Measurements from ENCODE around the gene CCDC136. TPM values are rescaled to one million over a fixed set of nuclear protein-coding genes. Genes with fewer than 3 reads are reported as not detected.

CCDC136 gene
- total and polyA plus RNA-seq, 10 donors: 0.77 to 9.8 (median 4.5) TPM

GRCh38 chr7:128856001-128856718 lies 64.4 kb downstream of the CCDC136 start:
- Histone ChIP-seq H3K4me3 (no peak overlapping the region), H3K9me3 (no peaks in the 10 kb centered on the region), H3K4me1 (peaks cover 0 to 18% (median 5%) of the 10 kb centered on the region in 6 donors), H3K27me3 (replicated peaks in 1 of 7) (peaks cover 0 to 17% (median 0%) of the 10 kb centered on the region in 7 donors), H3K36me3 (no peaks in the 10 kb centered on the region), H3K27ac (no peak overlapping the region)
- TF ChIP-seq POLR2AphosphoS5 (IDR thresholded peaks at IDR 0.05) (no peak), CTCF (IDR thresholded peaks at IDR 0.05 in 8 of 11, conservative IDR thresholded peaks at IDR 0.05 in 3 of 11) (no peak), POLR2A (IDR thresholded peaks at IDR 0.05) (no peak)
- WGBS, 5 donors: 81 to 93% (median 85%) methylated on average over 10 to 17 of the region's 17 CpGs
- no peak for DNase-seq
- intact Hi-C loops (cut with DNase I; ENCODE audit: low total_unique reads): no loop called here

GRCh38 chr7:128858380-128859231 lies 66.8 kb downstream of the CCDC136 start:
- 79 to 81% (median 79%) methylated on average over 16 to 18 of the region's 18 CpGs for WGBS, 5 donors

DNA sequence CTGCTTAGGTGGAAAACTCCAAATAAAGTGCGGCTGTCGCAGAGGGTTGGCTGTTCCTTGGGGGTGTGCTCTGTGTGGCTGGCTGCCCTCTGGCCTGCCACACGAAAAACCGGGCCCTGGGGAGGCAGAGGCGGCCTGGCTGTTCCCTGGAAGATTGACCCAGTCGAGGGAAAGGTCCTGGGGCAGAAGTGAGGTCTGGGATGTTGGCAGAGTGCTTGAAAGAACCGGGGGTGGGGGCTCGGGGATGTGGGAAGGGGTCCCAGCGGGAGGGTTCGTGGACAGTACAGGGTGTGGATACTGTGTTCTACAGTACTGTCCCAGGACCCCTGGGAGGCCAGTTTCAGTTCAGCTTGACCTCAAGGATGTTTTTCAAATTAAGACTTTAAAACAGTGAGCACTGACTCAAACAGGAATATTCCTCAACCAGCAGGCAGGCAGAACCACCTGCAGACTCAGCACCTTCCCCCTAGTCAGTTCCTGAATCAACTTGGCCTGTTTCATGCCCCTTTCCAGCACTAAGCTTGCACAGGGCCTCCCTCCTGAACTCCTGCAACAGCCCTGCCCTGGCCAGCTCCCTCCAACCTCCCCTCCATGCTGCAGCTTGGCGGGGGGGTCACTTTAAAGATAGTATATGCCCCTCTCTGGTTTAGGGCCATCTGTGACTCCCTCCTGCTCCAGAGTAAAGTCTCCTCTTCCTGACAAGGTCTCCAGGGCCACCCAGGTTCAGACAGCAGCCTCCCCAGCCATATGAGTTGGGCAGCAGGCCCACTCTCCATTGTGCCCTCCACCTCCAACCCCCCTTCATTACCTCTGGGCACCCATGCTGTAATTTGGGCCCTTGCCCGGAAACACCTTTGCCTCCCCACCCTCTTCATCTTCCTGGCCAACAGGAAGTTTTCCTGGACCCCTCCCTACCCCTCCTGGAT lies 67.7 kb downstream of the CCDC136 start:
- no peak overlapping the region for H3K27ac ChIP-seq
- intact Hi-C loops (cut with DNase I; ENCODE audit: low total_unique reads): no loop called here

More at GRCh38 chr7:128858380-128859231, 66.8 kb downstream of the CCDC136 start:
- H3K4me3 ChIP-seq: no peak overlapping the region
- no peak overlapping the region for H3K27ac ChIP-seq
- no peaks in the 10 kb centered on the region for H3K36me3 ChIP-seq
- TF ChIP-seq POLR2A (IDR thresholded peaks at IDR 0.05) (no peak), POLR2AphosphoS5 (IDR thresholded peaks at IDR 0.05) (no peak), CTCF (IDR thresholded peaks at IDR 0.05 in 8 of 11, conservative IDR thresholded peaks at IDR 0.05 in 3 of 11) (no peak)
- H3K9me3 ChIP-seq: no peaks in the 10 kb centered on the region
- peaks cover 1 to 29% (median 15%) of the 10 kb centered on the region in 6 donors for H3K4me1 ChIP-seq
- DNase-seq: no peak
- H3K27me3 ChIP-seq (replicated peaks in 1 of 7): peaks cover 0 to 5% (median 0%) of the 10 kb centered on the region in 7 donors
- intact Hi-C loops (cut with DNase I; ENCODE audit: low total_unique reads): no loop called here

More for the DNA sequence above, 67.7 kb downstream of the CCDC136 start:
- no peaks in the 10 kb centered on the region for H3K27me3 ChIP-seq (replicated peaks in 1 of 7)
- no peak for DNase-seq
- H3K36me3 ChIP-seq: peaks cover 0 to 2% (median 0%) of the 10 kb centered on the region in 6 donors
- WGBS, 5 donors: 74 to 77% (median 77%) methylated on average over 12 of the region's 12 CpGs
- no peak overlapping the region for H3K4me3 ChIP-seq
- H3K4me1 ChIP-seq: peaks cover 8 to 38% (median 24%) of the 10 kb centered on the region in 6 donors
- no peaks in the 10 kb centered on the region for H3K9me3 ChIP-seq
- TF ChIP-seq CTCF (IDR thresholded peaks at IDR 0.05 in 8 of 11, conservative IDR thresholded peaks at IDR 0.05 in 3 of 11): no peak
- TF ChIP-seq POLR2A (IDR thresholded peaks at IDR 0.05): no peak
- TF ChIP-seq POLR2AphosphoS5 (IDR thresholded peaks at IDR 0.05): no peak
